ENCODE measurements around the gene MLLT10. TPM values are rescaled to one million over a fixed set of nuclear protein-coding genes. Genes with fewer than 3 reads are reported as not detected.

The MLLT10 gene
- total RNA-seq, 1 donor from 2014 or later, result 65.6 TPM

- DNase-seq (ENCODE audit: low spot score, unreplicated experiment), result no peak
- Mint-ChIP-seq H3K9me3 (ENCODE audit: low read depth) (peaks cover 13% of the 10 kb centered on the region), H3K27me3 (no peaks in the 10 kb centered on the region), H3K36me3 (ENCODE audit: insufficient read depth) (peaks cover 26% of the 10 kb centered on the region), H3K4me1 (ENCODE audit: low read depth) (peaks cover 10% of the 10 kb centered on the region), H3K4me3 (ENCODE audit: low read depth) (no peak overlapping the region), H3K27ac (peak overlapping the region; percentile 3)
- no peak for TF ChIP-seq CTCF (IDR thresholded peaks at IDR 0.05; ENCODE audit: unreplicated experiment)
Observed at GRCh38 chr10:21603721-21604120, 69.7 kb downstream of the MLLT10 start.

- peak overlapping the region; percentile 42 for H3K27ac Mint-ChIP-seq
Observed at GRCh38 chr10:21604651-21605050, 70.6 kb downstream of the MLLT10 start.

GRCh38 chr10:21607907-21608306 is 73.9 kb downstream of the MLLT10 start:
- Mint-ChIP-seq H3K36me3 (ENCODE audit: insufficient read depth) (peaks cover 40% of the 10 kb centered on the region), H3K9me3 (ENCODE audit: low read depth) (peaks cover 17% of the 10 kb centered on the region), H3K4me3 (ENCODE audit: low read depth) (no peak overlapping the region), H3K27me3 (no peaks in the 10 kb centered on the region), H3K27ac (peak overlapping the region; percentile 23), H3K4me1 (ENCODE audit: low read depth) (no peaks in the 10 kb centered on the region)
- no peak for DNase-seq (ENCODE audit: low spot score, unreplicated experiment)
- TF ChIP-seq CTCF (IDR thresholded peaks at IDR 0.05; ENCODE audit: unreplicated experiment), result no peak

More at GRCh38 chr10:21604651-21605050, 70.6 kb downstream of the MLLT10 start:
- H3K9me3 Mint-ChIP-seq (ENCODE audit: low read depth), result peaks cover 17% of the 10 kb centered on the region
- no peak for TF ChIP-seq CTCF (IDR thresholded peaks at IDR 0.05; ENCODE audit: unreplicated experiment)
- H3K27me3 Mint-ChIP-seq, result no peaks in the 10 kb centered on the region
- peaks cover 33% of the 10 kb centered on the region for H3K36me3 Mint-ChIP-seq (ENCODE audit: insufficient read depth)
- H3K4me3 Mint-ChIP-seq (ENCODE audit: low read depth), result no peak overlapping the region
- H3K4me1 Mint-ChIP-seq (ENCODE audit: low read depth), result peaks cover 10% of the 10 kb centered on the region
- no peak for DNase-seq (ENCODE audit: low spot score, unreplicated experiment)

- no peak for TF ChIP-seq CTCF (IDR thresholded peaks at IDR 0.05; ENCODE audit: unreplicated experiment)
- H3K36me3 Mint-ChIP-seq (ENCODE audit: insufficient read depth), result peaks cover 19% of the 10 kb centered on the region
- H3K4me3 Mint-ChIP-seq (ENCODE audit: low read depth), result no peak overlapping the region
- no peaks in the 10 kb centered on the region for H3K4me1 Mint-ChIP-seq (ENCODE audit: low read depth)
- no peak overlapping the region for H3K27ac Mint-ChIP-seq
- H3K27me3 Mint-ChIP-seq, result no peaks in the 10 kb centered on the region
- peaks cover 2% of the 10 kb centered on the region for H3K9me3 Mint-ChIP-seq (ENCODE audit: low read depth)
- no peak for DNase-seq (ENCODE audit: low spot score, unreplicated experiment)
Observed at GRCh38 chr10:21614000-21614399, 80.0 kb downstream of the MLLT10 start.

GRCh38 chr10:21617267-21617666 is 83.2 kb downstream of the MLLT10 start:
- no peak for DNase-seq (ENCODE audit: low spot score, unreplicated experiment)
- H3K4me3 Mint-ChIP-seq (ENCODE audit: low read depth), result no peak overlapping the region

More at GRCh38 chr10:21617267-21617666, 83.2 kb downstream of the MLLT10 start:
- no peak overlapping the region for H3K27ac Mint-ChIP-seq
- H3K36me3 Mint-ChIP-seq (ENCODE audit: insufficient read depth), result peaks cover 11% of the 10 kb centered on the region
- H3K27me3 Mint-ChIP-seq, result no peaks in the 10 kb centered on the region
- H3K9me3 Mint-ChIP-seq (ENCODE audit: low read depth), result no peaks in the 10 kb centered on the region
- no peaks in the 10 kb centered on the region for H3K4me1 Mint-ChIP-seq (ENCODE audit: low read depth)
- TF ChIP-seq CTCF (IDR thresholded peaks at IDR 0.05; ENCODE audit: unreplicated experiment), result no peak
